HCT116 (cell line): ENCODE data around the gene PBX2. TPM values are rescaled to one million over a fixed set of nuclear protein-coding genes. Genes with fewer than 3 reads are reported as not detected.
A peak's percentile ranks its signal among the peaks of the same experiment; 100 is the strongest.

Experiments
- ATAC-seq: fragments of 200-7000 bp; cut with Tn5 transposase; 2 replicates; pipeline ENCODE4 v1.9.1; 2020; ENCODE audit warnings: mild to moderate bottlenecking, moderate library complexity
- BruUV-seq: library from RNA; stranded (reverse); fragments of 400-500 nt; replicated peaks from 2 replicates; lab custom pipeline; 2021; lab: Mats Ljungman, UMichigan
- CTCF ChIA-PET: fragments of 300-600 bp; sonication (Branson Sonifier 250); formaldehyde crosslinking; loops from one replicate; lab custom pipeline; 2021; ENCODE audit warnings: antibody characterized with exemption; lab: Charles Lee
- POLR2A ChIA-PET: fragments of 300-600, 350-600 bp; sonication (Branson Sonifier 250); formaldehyde crosslinking; loops from one replicate; lab custom pipeline; 2021; ENCODE audit warnings: antibody characterized with exemption; lab: Charles Lee
- RAD21 ChIA-PET, 2 experiments: fragments of 300-600 bp; sonication (Branson Sonifier 250); formaldehyde crosslinking; loops; one replicate each; lab custom pipeline; 2023; ENCODE audit warnings: low total read pairs in 2 of 2; ENCODE audit not compliant: uncharacterized antibody in 2 of 2, unreplicated experiment in 2 of 2, low non-redundant PET in 1 of 2; lab: Charles Lee
- DNase-seq: peaks from one replicate; pipeline ENCODE4 v3.0.0-alpha.2; 2010; ENCODE audit warnings: low read depth, low spot score
- H2AFZ ChIP-seq: fragments of 200-600 bp; shearing (Covaris generic), sonication (generic); 2 replicates; pipeline ENCODE4 v1.6.1; 2017; ENCODE audit warnings: low read depth, mixed run types, mixed read lengths, antibody characterized with exemption, low read length; ENCODE audit not compliant: poor library complexity, severe bottlenecking
- H3K27ac ChIP-seq: 2 replicates; pipeline ENCODE4 v1.5.1; 2012; ENCODE audit warnings: low read depth, low read length
- H3K27me3 ChIP-seq: fragments of 200-600 bp; sonication (generic); 2 replicates; pipeline ENCODE4 v1.6.1; 2016; ENCODE audit warnings: mixed run types, low read length, mixed read lengths; ENCODE audit not compliant: insufficient read depth
- H3K36me3 ChIP-seq, 2 experiments: fragments of 200-500 bp in 1 of 2; fragments of 200-600 bp in 1 of 2; sonication (Bioruptor generic) in 1 of 2; sonication (generic) in 1 of 2; 2 replicates each; pipeline versions ENCODE4 v1.5.1 to v1.6.1; 2014 to 2016; ENCODE audit warnings: low read length in 2 of 2, inconsistent platforms in 1 of 2, mixed read lengths in 1 of 2, mixed run types in 1 of 2; ENCODE audit not compliant: insufficient read depth in 2 of 2, control insufficient read depth in 1 of 2
- H3K4me1 ChIP-seq, 2 experiments: fragments of 200-600 bp in 1 of 2; sonication (generic) in 1 of 2; 2 replicates each; pipeline versions ENCODE4 v1.5.1 to v1.6.1; 2012 to 2017; ENCODE audit warnings: low read length in 2 of 2, inconsistent platforms in 1 of 2, mild to moderate bottlenecking in 1 of 2, mixed read lengths in 1 of 2, mixed run types in 1 of 2, moderate library complexity in 1 of 2; ENCODE audit not compliant: insufficient read depth in 2 of 2, control insufficient read depth in 1 of 2
- H3K4me2 ChIP-seq: fragments of 200-600 bp; sonication (generic); 2 replicates; pipeline ENCODE4 v1.6.1; 2017; ENCODE audit warnings: mixed run types, low read length, mixed read lengths
- H3K4me3 ChIP-seq, 2 experiments: fragments of 200-600 bp in 1 of 2; sonication (generic) in 1 of 2; replicated peaks in 1 of 2; 2 replicates each; pipeline ENCODE4 v1.5.1; 2011 to 2016; ENCODE audit warnings: low read length in 2 of 2, control low read depth in 1 of 2, low read depth in 1 of 2, mild to moderate bottlenecking in 1 of 2, mixed read lengths in 1 of 2, mixed run types in 1 of 2
- H3K79me2 ChIP-seq: fragments of 200-600 bp; sonication (generic); 2 replicates; pipeline ENCODE4 v1.6.1; 2017; ENCODE audit warnings: mild to moderate bottlenecking, mixed run types, low read length, moderate library complexity, mixed read lengths; ENCODE audit not compliant: insufficient read depth
- H3K9ac ChIP-seq: fragments of 200-600 bp; sonication (generic); 2 replicates; pipeline ENCODE4 v1.6.1; 2016; ENCODE audit warnings: low read length, mixed read lengths
- H3K9me2 ChIP-seq: fragments of 200-600 bp; sonication (generic), shearing (Covaris generic); 2 replicates; pipeline ENCODE4 v1.6.1; 2017; ENCODE audit warnings: mixed run types, mild to moderate bottlenecking, moderate library complexity; ENCODE audit not compliant: insufficient read depth
- H3K9me3 ChIP-seq, 2 experiments: fragments of 200-500 bp in 1 of 2; fragments of 200-600 bp in 1 of 2; sonication (Bioruptor generic) in 1 of 2; sonication (generic) in 1 of 2; 2 replicates each; pipeline ENCODE4 v1.6.1; 2014 to 2017; ENCODE audit warnings: low read length in 2 of 2, mixed read lengths in 2 of 2, inconsistent platforms in 1 of 2, low read depth in 1 of 2, mild to moderate bottlenecking in 1 of 2, mixed run types in 1 of 2, moderate library complexity in 1 of 2; ENCODE audit not compliant: control insufficient read depth in 1 of 2, insufficient read depth in 1 of 2
- H4K20me1 ChIP-seq: fragments of 200-600 bp; sonication (generic), shearing (Covaris generic); 2 replicates; pipeline ENCODE4 v1.6.1; 2017; ENCODE audit warnings: mixed run types, mild to moderate bottlenecking, moderate library complexity; ENCODE audit not compliant: insufficient read depth
- ATF3 ChIP-seq: IDR thresholded peaks from 2 replicates; pipeline ENCODE4 v1.6.1; 2012
- EGR1 ChIP-seq: IDR thresholded peaks from 2 replicates; pipeline ENCODE4 v1.6.1; 2012; ENCODE audit warnings: low read depth
- ELF1 ChIP-seq: IDR thresholded peaks from 2 replicates; pipeline ENCODE4 v1.6.1; 2012; ENCODE audit warnings: low read depth, borderline replicate concordance
- EZH2phosphoT487 ChIP-seq: fragments of 200-600 bp; IDR thresholded peaks from 2 replicates; pipeline ENCODE4 v1.6.1; 2018; ENCODE audit warnings: antibody characterized with exemption, borderline replicate concordance
- FOSL1 ChIP-seq: IDR thresholded peaks from 2 replicates; pipeline ENCODE4 v1.6.1; 2012; ENCODE audit warnings: low read depth
- POLR2AphosphoS5 ChIP-seq: IDR thresholded peaks from 2 replicates; pipeline ENCODE4 v1.6.1; 2011; ENCODE audit warnings: mild to moderate bottlenecking, low read depth, low read length, moderate library complexity
- SP1 ChIP-seq: IDR thresholded peaks from 2 replicates; pipeline ENCODE4 v1.6.1; 2012; ENCODE audit warnings: low read depth
- TCF7L2 ChIP-seq: IDR thresholded peaks from 2 replicates; pipeline ENCODE4 v1.7.0; 2011; ENCODE audit warnings: borderline replicate concordance, inconsistent platforms; ENCODE audit not compliant: insufficient read depth, insufficient read length; ENCODE audit errors: extremely low read depth
- YY1 ChIP-seq: IDR thresholded peaks from 2 replicates; pipeline ENCODE4 v1.6.1; 2011; ENCODE audit warnings: low read length, low read depth, moderate library complexity, mild to moderate bottlenecking; ENCODE audit not compliant: insufficient replicate concordance; ENCODE audit errors: extremely low read depth
- ZBTB33 ChIP-seq: IDR thresholded peaks from 2 replicates; pipeline ENCODE4 v1.6.1; 2011; ENCODE audit warnings: mild to moderate bottlenecking, low read length, moderate library complexity; ENCODE audit not compliant: insufficient replicate concordance; ENCODE audit errors: extremely low read depth
- ZFX ChIP-seq: fragments of 450-650 bp; IDR thresholded peaks from 2 replicates; pipeline ENCODE4 v1.6.1; 2017
- intact Hi-C: fragments of 100-400 bp; cut with micrococcal nuclease; formaldehyde crosslinking; loops from 2 replicates; pipeline ENCODE4 v1.10.0; 2022
- total RNA-seq: library from RNA; stranded (reverse); gene quantifications from one replicate; pipeline ENCODE4 v1.2.1, GENCODE V29; 2021; ENCODE audit not compliant: unreplicated experiment

PBX2 gene
- total RNA-seq, 1 experiment from 2014 or later, result 79.0 TPM

GRCh38 chr6:32192608-32193039 lies 2.6 kb upstream of the PBX2 start, which contains the start of gene GPSM3:
Gene GPSM3 (minus strand): TSS chr6:32192643. CDS start chr6:32192513, 130 bp downstream.
- no peak for DNase-seq
- Histone ChIP-seq H3K27ac (no peak within 1 kb of the TSS; the same call in 1 of the 2 replicates), H3K9me3 (no peaks in the 10 kb centered on the region), H3K27me3 (no peaks in the 10 kb centered on the region), H3K4me1 (peaks cover 33 to 69% of the 10 kb centered on the region in 2 experiments), H3K36me3 (no peaks in the 10 kb centered on the region), H3K9ac (peak within 1 kb of the TSS; percentile 16; the same call in 1 of the 2 replicates), H2AFZ (no peak within 1 kb of the TSS), H3K9me2 (no peaks in the 10 kb centered on the region), H3K4me3 (no peak within 1 kb of the TSS), H3K79me2 (peaks cover 13% of the 10 kb centered on the region), H3K4me2 (peak within 1 kb of the TSS; percentile 52), H4K20me1 (no peaks in the 10 kb centered on the region)
- RAD21 ChIA-PET, result no interaction called here
- BruUV-seq, result no TSS peak
- ATAC-seq, result no peak
- POLR2A ChIA-PET, result interaction anchor here (1.0 kb wide), 1 partner anchor 16 kb away, joined by 5 read pairs; no protein-coding TSS in a partner anchor
- no peak for TF ChIP-seq ATF3
- no peak for TF ChIP-seq TCF7L2
- no peak for TF ChIP-seq SP1
- no peak for TF ChIP-seq EGR1
- TF ChIP-seq YY1, result no peak
- intact Hi-C loops, result no loop called here
- CTCF ChIA-PET, result no interaction called here

- TF ChIP-seq ZBTB33 (no peak), ELF1 (no peak), SP1 (no peak), EGR1 (no peak), FOSL1 (no peak), POLR2AphosphoS5 (no peak), EZH2phosphoT487 (no peak), ZFX (no peak)
- TF ChIP-seq, all 23 proteins: peak for 0
- Histone ChIP-seq H3K79me2 (peaks cover 13% of the 10 kb centered on the region), H4K20me1 (no peaks in the 10 kb centered on the region), H3K4me3 (no peak overlapping the region), H3K27ac (no peak overlapping the region; the same call in 1 of the 2 replicates), H3K9me3 (no peaks in the 10 kb centered on the region), H3K27me3 (no peaks in the 10 kb centered on the region), H3K9me2 (no peaks in the 10 kb centered on the region), H3K36me3 (peaks cover 0 to 2% of the 10 kb centered on the region in 2 experiments; a peak in 2 of 4 replicates), H2AFZ (no peak overlapping the region), H3K4me2 (peak overlapping the region; percentile 52), H3K9ac (no peak overlapping the region; the same call in 1 of the 2 replicates), H3K4me1 (peaks cover 27 to 62% of the 10 kb centered on the region in 2 experiments)
- no TSS peak for BruUV-seq
- POLR2A ChIA-PET, result interaction anchor here (1.0 to 1.7 kb wide), 2 partner anchors 10 to 15 kb away, joined by 4 to 5 read pairs; no protein-coding TSS in a partner anchor
- DNase-seq (no peak), ATAC-seq (no peak)
- RAD21 ChIA-PET, result no interaction called here
- intact Hi-C loops, result no loop called here
- CTCF ChIA-PET, result no interaction called here
Measured at GRCh38 chr6:32191696-32192607, 1.9 kb upstream of the PBX2 start.
